A549 (cell line): ENCODE measurements around the gene PHF21A. TPM values are rescaled to one million over a fixed set of nuclear protein-coding genes. Genes with fewer than 3 reads are reported as not detected.

Experiments
- ATAC-seq, 2 experiments: fragments of 200-7000 bp in 1 of 2; fragments of >200 bp in 1 of 2; cut with Nextera tagmentation in 1 of 2; cut with Tn5 transposase in 1 of 2; 3 replicates each; pipeline versions ENCODE4 v1.8.0 to v1.9.1; 2018 to 2020; ENCODE audit warnings: mild to moderate bottlenecking in 1 of 2, moderate library complexity in 1 of 2
- CTCF ChIA-PET: fragments of 300-600 bp; sonication (Branson Sonifier 250); formaldehyde crosslinking; extraction: SDS; loops from one replicate; lab custom pipeline; 2021; ENCODE audit warnings: antibody characterized with exemption, inconsistent platforms; lab: Yijun Ruan, JAX
- POLR2A ChIA-PET: fragments of 350-600 bp; formaldehyde crosslinking; extraction: SDS; loops from one replicate; lab custom pipeline; 2021; ENCODE audit warnings: antibody characterized with exemption, inconsistent platforms; lab: Yijun Ruan, JAX
- DNase-seq, 2 experiments: peaks; one replicate each; pipeline versions ENCODE4 v3.0.0 to v3.0.0-alpha.2; 2011 to 2016; ENCODE audit warnings: low read depth in 1 of 2, low spot score in 1 of 2
- FAIRE-seq: peaks from 2 replicates; lab custom pipeline; 2011; peaks lifted over from hg19 to GRCh38; lab: Jason Lieb, UNC
- H3K27ac ChIP-seq, 2 experiments: fragments of >200 bp; sonication (Bioruptor Twin); formaldehyde crosslinking; 3 replicates each; pipeline ENCODE4 v1.5.1; 2016 to 2017
- H3K4me1 ChIP-seq: fragments of >200 bp; sonication (Bioruptor Twin); formaldehyde crosslinking; 3 replicates; pipeline ENCODE4 v1.6.1; 2016
- H3K4me2 ChIP-seq: fragments of >200 bp; sonication (Bioruptor Twin); formaldehyde crosslinking; 3 replicates; pipeline ENCODE4 v1.6.1; 2016
- H3K4me3 ChIP-seq: fragments of >200 bp; sonication (Bioruptor Twin); formaldehyde crosslinking; 3 replicates; pipeline ENCODE4 v1.5.1; 2016
- H3K9me3 ChIP-seq: fragments of >200 bp; sonication (Bioruptor Twin); formaldehyde crosslinking; 3 replicates; pipeline ENCODE4 v1.6.1; 2016
- ATOH8 ChIP-seq: fragments of 250-450 bp; sonication (Bioruptor Pico); IDR thresholded peaks from 2 replicates; pipeline ENCODE4 v1.5.0; 2020; ENCODE audit warnings: low read depth, mild to moderate bottlenecking, moderate library complexity
- BHLHE40 ChIP-seq: IDR thresholded peaks from 2 replicates; pipeline ENCODE4 v1.6.1; 2012; ENCODE audit warnings: low read depth, low read length, inconsistent platforms
- E2F6 ChIP-seq: IDR thresholded peaks from 2 replicates; pipeline ENCODE4 v1.6.1; 2012; ENCODE audit warnings: low read depth, borderline replicate concordance
- EP300 ChIP-seq, 2 experiments: fragments of >200 bp; sonication (Bioruptor Twin); formaldehyde crosslinking; IDR thresholded peaks; 2 replicates in 1 of 2; 3 replicates in 1 of 2; pipeline ENCODE4 v1.6.1; 2016 to 2017
- FOSB ChIP-seq: fragments of 250-450 bp; sonication (Bioruptor Pico); IDR thresholded peaks from 2 replicates; pipeline ENCODE4 v1.5.0; 2020; ENCODE audit warnings: mild to moderate bottlenecking, moderate library complexity
- FOSL2 ChIP-seq, 2 experiments: fragments of 450-650 bp in 1 of 2; fragments of >200 bp in 1 of 2; sonication (Bioruptor Twin) in 1 of 2; formaldehyde crosslinking; IDR thresholded peaks; 2 replicates each; pipeline versions ENCODE4 v1.5.0 to v1.6.1; 2016 to 2020; ENCODE audit warnings: mild to moderate bottlenecking in 1 of 2, moderate library complexity in 1 of 2
- GATA3 ChIP-seq: IDR thresholded peaks from 2 replicates; pipeline ENCODE4 v1.6.1; 2012; ENCODE audit warnings: borderline replicate concordance
- HDAC2 ChIP-seq: fragments of 200-600 bp; sonication (generic); IDR thresholded peaks from 2 replicates; pipeline ENCODE4 v1.6.1; 2016
- HMGXB4 ChIP-seq: fragments of 250-450 bp; sonication (Bioruptor Pico); IDR thresholded peaks from 2 replicates; pipeline ENCODE4 v1.5.0; 2021; ENCODE audit warnings: mild to moderate bottlenecking, moderate library complexity, borderline replicate concordance
- MAFK ChIP-seq: fragments of 450-650 bp; IDR thresholded peaks from 2 replicates; pipeline ENCODE4 v1.6.1; 2014; ENCODE audit not compliant: partially characterized antibody
- MAX ChIP-seq: IDR thresholded peaks from 2 replicates; pipeline ENCODE4 v1.6.1; 2012
- NPAS2 ChIP-seq: fragments of 250-450 bp; sonication (Bioruptor Pico); IDR thresholded peaks from 2 replicates; pipeline ENCODE4 v1.8.0; 2022; ENCODE audit warnings: mild to moderate bottlenecking, moderate library complexity, borderline replicate concordance
- PHF8 ChIP-seq: fragments of 200-600 bp; sonication (generic); IDR thresholded peaks from 2 replicates; pipeline ENCODE4 v1.6.1; 2016; ENCODE audit warnings: low read depth, mild to moderate bottlenecking, antibody characterized with exemption, moderate library complexity, borderline replicate concordance
- POLR2A ChIP-seq: IDR thresholded peaks from 2 replicates; pipeline ENCODE4 v1.6.1; 2012; ENCODE audit warnings: mild to moderate bottlenecking, low read length
- POLR2AphosphoS2 ChIP-seq: conservative IDR thresholded peaks from 2 replicates; pipeline ENCODE4 v1.6.1; 2012; ENCODE audit warnings: low read length, improper control_type of control experiment, inconsistent platforms
- RAD21 ChIP-seq, 2 experiments: fragments of >200 bp in 1 of 2; sonication (Bioruptor Twin) in 1 of 2; formaldehyde crosslinking in 1 of 2; IDR thresholded peaks in 1 of 2; conservative IDR thresholded peaks in 1 of 2; 2 replicates in 1 of 2; 3 replicates in 1 of 2; pipeline ENCODE4 v1.6.1; 2012 to 2018; ENCODE audit warnings: inconsistent platforms in 1 of 2
- RARB ChIP-seq: fragments of 250-450 bp; sonication (Bioruptor Pico); IDR thresholded peaks from 2 replicates; pipeline ENCODE4 v1.8.0; 2021; ENCODE audit warnings: mild to moderate bottlenecking, moderate library complexity
- RFX5 ChIP-seq: fragments of 450-650 bp; IDR thresholded peaks from 2 replicates; pipeline ENCODE4 v1.7.1; 2014; ENCODE audit warnings: antibody characterized with exemption, mild to moderate bottlenecking, moderate library complexity
- SMC3 ChIP-seq: fragments of >200 bp; sonication (Bioruptor Twin); formaldehyde crosslinking; IDR thresholded peaks from 3 replicates; pipeline ENCODE4 v1.6.1; 2018; ENCODE audit warnings: inconsistent platforms
- TFCP2L1 ChIP-seq: fragments of 250-450 bp; sonication (Bioruptor Pico); IDR thresholded peaks from 2 replicates; pipeline ENCODE4 v1.5.0; 2021; ENCODE audit warnings: mild to moderate bottlenecking
- ZC3H11A ChIP-seq: fragments of 450-650 bp; IDR thresholded peaks from 2 replicates; pipeline ENCODE4 v1.6.1; 2014; ENCODE audit warnings: antibody characterized with exemption, mild to moderate bottlenecking
- WGBS: methylation state at CpG from one replicate; pipeline ENCODE4 v1.1.6; 2017; ENCODE audit errors: missing lambda C conversion rate; 5-methylcytosine and 5-hydroxymethylcytosine counted together
- polyA plus RNA-seq, 4 experiments: library from polyadenylated mRNA; depleted of rRNA in 3 of 4; stranded (reverse); fragments of >200 nt; fragmentation: RNase III in 1 of 4; extraction: RNeasy Plus Mini Kit Qiagen cat#74134 plus additional on column Dnase treatment in 1 of 4; gene quantifications; 2 replicates in 3 of 4; 3 replicates in 1 of 4; pipeline ENCODE4 v1.2.3, GENCODE V29; 2011 to 2017

PHF21A gene
- polyA plus RNA-seq, 2 of the 4 experiments (the other 2 are of a cell fraction): 20.0 to 31.9 TPM

- CTCF ChIA-PET: interaction anchor here (0.5 kb wide), 1 partner anchor 24 kb away, joined by 3 read pairs; no protein-coding TSS in a partner anchor
- TF ChIP-seq POLR2AphosphoS2: no peak
- TF ChIP-seq RARB (CRISPR knock-in tag): no peak
- TF ChIP-seq MAX: no peak
- TF ChIP-seq PHF8: no peak
- no peak for TF ChIP-seq HDAC2
- no peak for TF ChIP-seq HMGXB4 (CRISPR knock-in tag)
- TF ChIP-seq RFX5: no peak
- no peak for TF ChIP-seq ZC3H11A
- TF ChIP-seq FOSB (CRISPR knock-in tag): no peak
- no peak for TF ChIP-seq GATA3
- no peak for TF ChIP-seq POLR2A
- TF ChIP-seq E2F6: no peak
- TF ChIP-seq, all 56 proteins: peak for 0
- Histone ChIP-seq H3K27ac (no peak overlapping the region), H3K4me1 (peaks cover 19% of the 10 kb centered on the region; the same call in 2 of the 3 replicates), H3K4me3 (no peak overlapping the region), H3K9me3 (no peaks in the 10 kb centered on the region), H3K4me2 (no peak overlapping the region)
- ATAC-seq: no peak
- POLR2A ChIA-PET: no interaction called here
- 93% methylated on average over 1 of the region's 1 CpG for WGBS
- no peak for FAIRE-seq
- DNase-seq: no peak
Measured at GRCh38 chr11:46045811-46046210, 75.4 kb downstream of the PHF21A start.

- peak; percentile 28 for FAIRE-seq
- POLR2A ChIA-PET: interaction anchor here (0.6 kb wide), 1 partner anchor 67 kb away, joined by 3 read pairs; no protein-coding TSS in a partner anchor
Measured at GRCh38 chr11:46044601-46045000, 76.7 kb downstream of the PHF21A start.

GRCh38 chr11:46039990-46040389, 81.3 kb downstream of the PHF21A start:
- Histone ChIP-seq H3K4me3 (no peak overlapping the region), H3K4me2 (no peak overlapping the region), H3K27ac (no peak overlapping the region), H3K4me1 (peaks cover 10% of the 10 kb centered on the region; the same call in 2 of the 3 replicates), H3K9me3 (no peaks in the 10 kb centered on the region)
- POLR2A ChIA-PET: no interaction called here
- ATAC-seq (no peak), FAIRE-seq (no peak)
- CTCF ChIA-PET: interaction anchor here (0.8 to 1.1 kb wide), 2 partner anchors 34 to 75 kb away, joined by 3 read pairs; no protein-coding TSS in a partner anchor
- no peak for TF ChIP-seq EP300 (IDR thresholded peaks at IDR 0.05)
- no peak for TF ChIP-seq BHLHE40
- TF ChIP-seq HDAC2: no peak
- TF ChIP-seq MAFK: no peak
- no peak for TF ChIP-seq RFX5
- no peak for TF ChIP-seq RAD21 (conservative IDR thresholded peaks at IDR 0.05 in 1 of 2, IDR thresholded peaks at IDR 0.05 in 1 of 2)
- no peak for TF ChIP-seq FOSL2 (IDR thresholded peaks at IDR 0.05)
- no peak for TF ChIP-seq FOSL2 (CRISPR knock-in tag; IDR thresholded peaks at IDR 0.05)
- TF ChIP-seq TFCP2L1 (CRISPR knock-in tag): no peak
- TF ChIP-seq, all 56 proteins: peak for 0
- DNase-seq: no peak

More at GRCh38 chr11:46044601-46045000, 76.7 kb downstream of the PHF21A start:
- CTCF ChIA-PET: interaction anchor here (0.6 to 1.0 kb wide), 2 partner anchors 123 to 195 kb away, joined by 3 to 4 read pairs; no protein-coding TSS in a partner anchor
- no peak overlapping the region for H3K4me3 ChIP-seq
- H3K9me3 ChIP-seq: no peaks in the 10 kb centered on the region
- H3K4me2 ChIP-seq: peak overlapping the region; percentile 20; the same call in 1 of the 3 replicates
- peaks cover 12% of the 10 kb centered on the region; the same call in 2 of the 3 replicates for H3K4me1 ChIP-seq
- no peak for DNase-seq
- WGBS: 65% methylated on average over 2 of the region's 2 CpGs
- TF ChIP-seq HDAC2 (no peak), NPAS2 (no peak), EP300 (IDR thresholded peaks at IDR 0.05) (no peak), FOSB (CRISPR knock-in tag) (no peak), ZC3H11A (no peak), RARB (CRISPR knock-in tag) (no peak), ATOH8 (CRISPR knock-in tag) (no peak), SMC3 (no peak), BHLHE40 (no peak)
- ATAC-seq: no peak
- no peak overlapping the region for H3K27ac ChIP-seq
